ENCODE data around the gene WDFY4.

The WDFY4 gene

GRCh38 chr10:48751730-48752129, 67.1 kb downstream of the WDFY4 start:
- Histone ChIP-seq H3K4me1 (ENCODE audit: insufficient read depth, low read length, poor library complexity, severe bottlenecking) (no peaks in the 10 kb centered on the region), H3K79me2 (ENCODE audit: insufficient read depth, low read length) (no peaks in the 10 kb centered on the region), H3K9me3 (ENCODE audit: insufficient read depth, low read depth, low read length) (no peaks in the 10 kb centered on the region; the same call in 1 of the 2 replicates)

GRCh38 chr10:48758411-48758810, 73.7 kb downstream of the WDFY4 start:
- Histone ChIP-seq H3K36me3 (ENCODE audit: insufficient read depth, low read length) (no peaks in the 10 kb centered on the region), H3K9me3 (ENCODE audit: insufficient read depth, low read depth, low read length) (no peaks in the 10 kb centered on the region), H3K4me1 (ENCODE audit: insufficient read depth, low read length, poor library complexity, severe bottlenecking) (no peaks in the 10 kb centered on the region), H2AFZ (ENCODE audit: low read length) (no peak overlapping the region), H3K9ac (ENCODE audit: low read depth, low read length, poor library complexity, severe bottlenecking) (no peak overlapping the region), H3F3A (ENCODE audit: low read depth) (no peaks in the 10 kb centered on the region), H3K79me2 (ENCODE audit: insufficient read depth, low read length) (no peaks in the 10 kb centered on the region), H3K4me3 (ENCODE audit: low read length, poor library complexity, severe bottlenecking) (no peak overlapping the region), H3K4me2 (ENCODE audit: low read depth, low read length, poor library complexity, severe bottlenecking) (no peak overlapping the region), H4K20me1 (ENCODE audit: insufficient read depth, low read length, poor library complexity, severe bottlenecking) (no peaks in the 10 kb centered on the region), H3K9me2 (replicated peaks; ENCODE audit: low read depth, low read length) (no peaks in the 10 kb centered on the region), H3K27me3 (ENCODE audit: insufficient read depth, low read length, poor library complexity, severe bottlenecking) (no peaks in the 10 kb centered on the region)
- TF ChIP-seq CTCF (conservative IDR thresholded peaks at IDR 0.05; ENCODE audit: low read length) (no peak), EZH2phosphoT487 (IDR thresholded peaks at IDR 0.05; ENCODE audit: borderline replicate concordance) (no peak)

More at GRCh38 chr10:48751730-48752129, 67.1 kb downstream of the WDFY4 start:
- peaks cover 4% of the 10 kb centered on the region for H3K27me3 ChIP-seq (ENCODE audit: insufficient read depth, low read length, poor library complexity, severe bottlenecking)
- no peaks in the 10 kb centered on the region for H3K9me2 ChIP-seq (replicated peaks; ENCODE audit: low read depth, low read length)
- TF ChIP-seq CTCF (conservative IDR thresholded peaks at IDR 0.05; ENCODE audit: low read length) = no peak; the same call in 1 of the 2 replicates
- TF ChIP-seq EZH2phosphoT487 (IDR thresholded peaks at IDR 0.05; ENCODE audit: borderline replicate concordance) = no peak
- no peak overlapping the region for H3K4me3 ChIP-seq (ENCODE audit: low read length, poor library complexity, severe bottlenecking)
- no peak overlapping the region for H3K4me2 ChIP-seq (ENCODE audit: low read depth, low read length, poor library complexity, severe bottlenecking)
- no peaks in the 10 kb centered on the region for H4K20me1 ChIP-seq (ENCODE audit: insufficient read depth, low read length, poor library complexity, severe bottlenecking)
- H3K36me3 ChIP-seq (ENCODE audit: insufficient read depth, low read length) = no peaks in the 10 kb centered on the region
- H3K9ac ChIP-seq (ENCODE audit: low read depth, low read length, poor library complexity, severe bottlenecking) = no peak overlapping the region
- H3F3A ChIP-seq (ENCODE audit: low read depth) = no peaks in the 10 kb centered on the region
- no peak overlapping the region for H2AFZ ChIP-seq (ENCODE audit: low read length)

- H3K4me3 ChIP-seq (ENCODE audit: low read length, poor library complexity, severe bottlenecking) = no peak overlapping the region
- TF ChIP-seq EZH2phosphoT487 (IDR thresholded peaks at IDR 0.05; ENCODE audit: borderline replicate concordance) (no peak), CTCF (conservative IDR thresholded peaks at IDR 0.05; ENCODE audit: low read length) (no peak)
- H3K4me2 ChIP-seq (ENCODE audit: low read depth, low read length, poor library complexity, severe bottlenecking) = no peak overlapping the region
These were observed 74.6 kb downstream of the WDFY4 start for GRCh38 chr10:48759113-48759901.

More at GRCh38 chr10:48759113-48759901, 74.6 kb downstream of the WDFY4 start:
- Histone ChIP-seq H3K4me1 (ENCODE audit: insufficient read depth, low read length, poor library complexity, severe bottlenecking) (no peaks in the 10 kb centered on the region), H3K36me3 (ENCODE audit: insufficient read depth, low read length) (no peaks in the 10 kb centered on the region), H3K27me3 (ENCODE audit: insufficient read depth, low read length, poor library complexity, severe bottlenecking) (no peaks in the 10 kb centered on the region), H3K9me3 (ENCODE audit: insufficient read depth, low read depth, low read length) (no peaks in the 10 kb centered on the region), H3K9me2 (replicated peaks; ENCODE audit: low read depth, low read length) (no peaks in the 10 kb centered on the region), H4K20me1 (ENCODE audit: insufficient read depth, low read length, poor library complexity, severe bottlenecking) (no peaks in the 10 kb centered on the region), H3F3A (ENCODE audit: low read depth) (no peaks in the 10 kb centered on the region), H3K9ac (ENCODE audit: low read depth, low read length, poor library complexity, severe bottlenecking) (no peak overlapping the region), H2AFZ (ENCODE audit: low read length) (no peak overlapping the region), H3K79me2 (ENCODE audit: insufficient read depth, low read length) (no peaks in the 10 kb centered on the region)
